Neuronal stem cell (in vitro differentiated cells): ENCODE results near the gene CYGB.
A peak's percentile ranks its signal among the peaks of the same experiment; 100 is the strongest.

ENCODE experiments used
- DNase-seq: peaks from one replicate; pipeline ENCODE4 v3.0.0-alpha.2; 2013; ENCODE audit warnings: low spot score
- H2AFZ ChIP-seq: one replicate; pipeline ENCODE4 v1.6.1; 2013; ENCODE audit warnings: mild to moderate bottlenecking, low read length, inconsistent platforms
- H2AK5ac ChIP-seq: 2 replicates; pipeline ENCODE4 v1.6.1; 2013; ENCODE audit warnings: low read depth, mild to moderate bottlenecking, inconsistent platforms, low read length, moderate library complexity, mixed read lengths
- H2BK120ac ChIP-seq: 2 replicates; pipeline ENCODE4 v1.6.1; 2013; ENCODE audit warnings: low read depth, mild to moderate bottlenecking, inconsistent platforms, low read length, moderate library complexity, mixed read lengths
- H2BK12ac ChIP-seq: one replicate; pipeline ENCODE4 v1.6.1; 2013; ENCODE audit warnings: low read length, inconsistent platforms
- H2BK15ac ChIP-seq: 2 replicates; pipeline ENCODE4 v1.6.1; 2013; ENCODE audit warnings: mild to moderate bottlenecking, low read length, inconsistent platforms, mixed read lengths
- H2BK5ac ChIP-seq: one replicate; pipeline ENCODE4 v1.6.1; 2013; ENCODE audit warnings: inconsistent platforms, mild to moderate bottlenecking, low read length, moderate library complexity
- H3K14ac ChIP-seq: one replicate; pipeline ENCODE4 v1.6.1; 2013; ENCODE audit warnings: low read length, inconsistent platforms
- H3K18ac ChIP-seq: 2 replicates; pipeline ENCODE4 v1.6.1; 2013; ENCODE audit warnings: low read length, inconsistent platforms
- H3K23ac ChIP-seq: 2 replicates; pipeline ENCODE4 v1.6.1; 2013; ENCODE audit warnings: low read depth, mild to moderate bottlenecking, mixed read lengths, low read length, inconsistent platforms; ENCODE audit not compliant: poor library complexity
- H3K27ac ChIP-seq: replicated peaks from 3 replicates; pipeline ENCODE4 v1.5.1; 2013; ENCODE audit warnings: low read length, inconsistent platforms
- H3K27me3 ChIP-seq, 3 experiments: 2 replicates each; pipeline ENCODE4 v1.6.1; 2013; ENCODE audit warnings: low read length in 3 of 3, mild to moderate bottlenecking in 2 of 3, inconsistent platforms in 1 of 3, low read depth in 1 of 3, mixed read lengths in 1 of 3, moderate library complexity in 1 of 3; ENCODE audit not compliant: control insufficient read depth in 3 of 3, insufficient read depth in 3 of 3
- H3K36me3 ChIP-seq, 2 donors: replicated peaks in 1 of 2; 2 replicates each; pipeline ENCODE4 v1.6.1; 2013; ENCODE audit warnings: low read length in 2 of 2; ENCODE audit not compliant: control insufficient read depth in 2 of 2, insufficient read depth in 2 of 2
- H3K4ac ChIP-seq: 2 replicates; pipeline ENCODE4 v1.6.1; 2013; ENCODE audit warnings: inconsistent platforms, mild to moderate bottlenecking, low read length, moderate library complexity
- H3K4me1 ChIP-seq, 2 donors: 1 replicate in 1 of 2; 2 replicates in 1 of 2; pipeline ENCODE4 v1.6.1; 2013; ENCODE audit warnings: low read length in 2 of 2, low read depth in 1 of 2; ENCODE audit not compliant: control insufficient read depth in 2 of 2, insufficient read depth in 1 of 2
- H3K4me2 ChIP-seq: one replicate; pipeline ENCODE4 v1.6.1; 2013; ENCODE audit warnings: mild to moderate bottlenecking, low read length, inconsistent platforms; ENCODE audit not compliant: insufficient read depth, poor library complexity, severe bottlenecking
- H3K4me3 ChIP-seq, 2 donors: 2 replicates each; pipeline ENCODE4 v1.5.1; 2013; ENCODE audit warnings: low read length in 2 of 2, mild to moderate bottlenecking in 2 of 2, inconsistent platforms in 1 of 2, moderate library complexity in 1 of 2
- H3K79me1 ChIP-seq: one replicate; pipeline ENCODE4 v1.6.1; 2013; ENCODE audit warnings: low read depth, mild to moderate bottlenecking, inconsistent platforms, low read length, moderate library complexity
- H3K9ac ChIP-seq: one replicate; pipeline ENCODE4 v1.6.1; 2013; ENCODE audit warnings: mild to moderate bottlenecking, low read depth, low read length, inconsistent platforms; ENCODE audit not compliant: poor library complexity
- H3K9me3 ChIP-seq, 2 donors: replicated peaks in 1 of 2; 2 replicates each; pipeline versions ENCODE3 to v1.6.1; 2013; ENCODE audit warnings: low read length in 2 of 2, mild to moderate bottlenecking in 2 of 2, inconsistent platforms in 1 of 2, low read depth in 1 of 2, mixed read lengths in 1 of 2, moderate library complexity in 1 of 2; ENCODE audit not compliant: control insufficient read depth in 2 of 2, insufficient read depth in 1 of 2
- H4K8ac ChIP-seq: one replicate; pipeline ENCODE4 v1.6.1; 2013; ENCODE audit warnings: low read depth, mild to moderate bottlenecking, inconsistent platforms, low read length, moderate library complexity
- H4K91ac ChIP-seq: one replicate; pipeline ENCODE4 v1.6.1; 2013; ENCODE audit warnings: low read length, low read depth, mild to moderate bottlenecking, inconsistent platforms; ENCODE audit not compliant: poor library complexity
- WGBS, 2 donors: extraction: QIAGEN DNeasy Blood & Tissue Kit; methylation state at CpG; one replicate each; pipeline ENCODE4 v1.1.7; 2013; ENCODE audit warnings: missing lambda C conversion rate in 2 of 2, mixed read lengths in 1 of 2; ENCODE audit not compliant: insufficient read length in 2 of 2, insufficient replicate concordance in 1 of 2; ENCODE audit errors: extremely low coverage in 2 of 2; 5-methylcytosine and 5-hydroxymethylcytosine counted together

The CYGB gene

DNA sequence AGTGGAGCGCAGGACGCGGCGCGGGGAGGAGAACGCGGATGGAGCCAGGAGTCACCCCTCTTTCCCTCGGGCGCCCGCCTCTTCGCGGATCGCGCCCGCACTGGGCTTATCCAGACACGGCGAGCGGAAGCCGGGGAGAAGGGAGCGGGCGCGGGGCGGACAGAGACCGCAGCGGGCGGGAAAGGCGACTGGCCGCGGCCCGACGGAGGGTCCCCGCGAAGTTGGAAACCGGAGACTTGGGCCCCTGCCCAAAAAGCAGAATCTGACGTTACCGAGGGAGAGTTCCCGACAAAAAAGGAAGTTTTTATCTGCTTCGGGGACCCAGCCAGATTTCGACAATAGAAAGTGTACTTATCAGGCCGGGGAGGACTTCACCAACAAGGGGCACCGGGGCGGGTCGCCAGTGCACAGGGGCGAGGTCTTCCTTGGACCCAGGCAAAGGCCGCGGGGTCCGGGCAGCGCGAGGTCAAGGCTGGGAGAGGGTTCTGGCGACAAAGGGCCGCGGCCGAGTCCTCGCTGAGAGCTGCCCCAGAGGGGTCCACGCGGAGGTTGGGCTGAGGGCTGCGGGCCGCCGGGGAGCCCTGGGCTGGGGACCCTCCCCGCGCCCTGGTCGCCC, 47.6 kb upstream of the CYGB start:
- no peak overlapping the region for H3K27ac ChIP-seq
- WGBS, 2 donors, result no CpG with 5 or more reads among the region's 62 CpGs

DNA sequence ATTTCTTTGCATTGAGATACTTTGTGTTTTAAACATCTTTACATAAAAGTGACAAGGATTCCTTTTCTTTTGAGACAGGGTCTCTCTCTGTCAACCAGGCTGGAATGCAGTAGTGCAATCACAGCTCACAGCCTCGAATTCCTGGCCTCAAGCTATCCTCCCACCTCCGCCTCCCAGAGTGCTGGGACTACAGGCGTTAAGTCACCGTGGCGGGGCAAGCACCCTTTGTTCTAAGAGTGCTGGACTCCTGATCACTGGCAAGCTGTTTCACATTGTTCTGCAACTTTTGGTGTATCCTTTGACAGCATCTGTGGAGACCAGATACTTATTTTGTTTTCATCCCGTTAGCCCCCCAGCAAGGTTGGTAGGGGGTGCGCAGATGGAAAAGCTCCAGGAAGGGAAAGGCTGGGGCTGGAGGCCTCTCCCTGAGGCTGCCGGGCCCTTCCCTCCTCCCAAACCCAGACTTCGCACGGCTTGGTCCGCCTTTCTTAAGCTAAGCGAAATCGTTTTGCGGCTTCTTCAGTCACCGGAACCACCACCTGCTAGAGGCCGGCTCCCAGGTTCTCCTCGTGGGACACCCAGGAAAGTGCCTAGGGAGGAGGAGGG, 47.0 kb upstream of the CYGB start:
- Histone ChIP-seq H2BK120ac (no peak overlapping the region), H3K27ac (no peak overlapping the region), H2BK5ac (no peak overlapping the region), H3K36me3 (no peaks in the 10 kb centered on the region), H2BK15ac (no peak overlapping the region), H3K4me2 (peak overlapping the region; percentile 73), H4K8ac (no peak overlapping the region), H2BK12ac (no peak overlapping the region), H3K79me1 (no peaks in the 10 kb centered on the region), H2AFZ (peak overlapping the region; percentile 90), H3K4me1 (peaks cover 15 to 22% of the 10 kb centered on the region in 2 donors), H3K9me3 (peaks cover 0 to 3% of the 10 kb centered on the region in 2 donors), H3K4me3 (peak overlapping the region; percentile 3 to 75), H2AK5ac (no peak overlapping the region), H3K14ac (no peak overlapping the region), H3K9ac (no peak overlapping the region), H4K91ac (no peak overlapping the region), H3K18ac (peak overlapping the region; percentile 6), H3K23ac (no peak overlapping the region), H3K4ac (no peak overlapping the region), H3K27me3 (peaks cover 8 to 80% (median 38%) of the 10 kb centered on the region in 3 experiments)
- WGBS, 2 donors, result no CpG with 5 or more reads among the region's 17 CpGs
- peak; percentile 24 for DNase-seq

More for the DNA sequence above, 47.6 kb upstream of the CYGB start:
- H3K4me3 ChIP-seq, result peak overlapping the region; percentile 9 to 75
- peaks cover 8 to 80% (median 38%) of the 10 kb centered on the region in 3 experiments for H3K27me3 ChIP-seq
- peak overlapping the region; percentile 47 for H2BK5ac ChIP-seq
- H3K9ac ChIP-seq, result peak overlapping the region; percentile 63
- no peak overlapping the region for H3K4ac ChIP-seq
- peaks cover 15 to 22% of the 10 kb centered on the region in 2 donors for H3K4me1 ChIP-seq
- no peak overlapping the region for H2AK5ac ChIP-seq
- no peaks in the 10 kb centered on the region for H3K79me1 ChIP-seq
- no peaks in the 10 kb centered on the region for H3K36me3 ChIP-seq
- DNase-seq, result peak; percentile 36
- H4K91ac ChIP-seq, result no peak overlapping the region
- no peak overlapping the region for H2BK12ac ChIP-seq
- H3K14ac ChIP-seq, result no peak overlapping the region
- H2AFZ ChIP-seq, result peak overlapping the region; percentile 90
- peak overlapping the region; percentile 73 for H3K4me2 ChIP-seq
- peaks cover 0 to 3% of the 10 kb centered on the region in 2 donors for H3K9me3 ChIP-seq
- H3K23ac ChIP-seq, result peak overlapping the region; percentile 75
- H2BK15ac ChIP-seq, result peak overlapping the region; percentile 51
- no peak overlapping the region for H4K8ac ChIP-seq
- H3K18ac ChIP-seq, result peak overlapping the region; percentile 79
- no peak overlapping the region for H2BK120ac ChIP-seq

DNA sequence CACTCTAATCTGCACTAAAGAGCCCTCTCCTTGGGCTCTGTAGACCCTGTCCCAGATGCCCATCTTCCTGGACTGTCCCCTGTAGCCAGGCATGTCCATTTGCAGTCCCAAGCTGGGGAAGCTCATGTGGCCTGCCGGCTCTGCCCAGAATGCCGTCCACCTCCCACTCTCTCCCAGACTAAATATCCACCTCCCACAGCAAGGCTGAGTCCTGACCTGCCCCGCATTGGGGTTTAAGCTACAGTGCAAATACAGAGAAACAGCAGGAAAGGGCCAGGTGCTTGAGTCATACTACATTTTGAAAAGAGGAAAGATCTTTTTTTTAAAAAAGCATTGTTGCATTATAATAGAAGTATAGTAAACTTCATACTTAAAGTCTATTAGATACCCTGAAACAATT, 45.2 kb upstream of the CYGB start:
- H3K14ac ChIP-seq, result no peak overlapping the region

DNA sequence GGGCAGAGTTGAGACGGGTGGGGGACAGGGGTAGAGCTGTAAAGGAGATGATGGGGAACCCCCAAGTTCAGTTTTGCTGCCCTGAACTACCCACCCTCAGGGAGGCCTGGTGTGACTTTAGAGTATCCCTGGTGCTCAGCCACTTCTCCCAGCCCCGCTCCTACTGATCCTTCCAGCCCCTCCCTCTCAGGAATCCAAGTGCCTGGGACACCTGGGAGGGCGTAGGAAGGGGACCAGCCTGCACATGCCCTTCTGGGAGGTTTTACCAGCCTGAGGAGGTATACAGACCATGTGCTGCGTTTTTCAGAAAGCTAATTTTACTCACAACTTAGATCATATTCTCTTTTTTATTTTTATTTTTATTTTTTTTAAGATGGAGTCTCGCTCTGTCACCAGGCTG, 44.0 kb upstream of the CYGB start:
- no peak overlapping the region for H2BK120ac ChIP-seq
- no peaks in the 10 kb centered on the region for H3K9me3 ChIP-seq
- no peak overlapping the region for H3K14ac ChIP-seq
- no peak overlapping the region for H3K23ac ChIP-seq
- H3K27ac ChIP-seq, result no peak overlapping the region
- H2AFZ ChIP-seq, result no peak overlapping the region
- H3K4ac ChIP-seq, result no peak overlapping the region
- no peak overlapping the region for H3K4me3 ChIP-seq
- no peak overlapping the region for H3K9ac ChIP-seq
- peaks cover 11 to 13% of the 10 kb centered on the region in 2 donors for H3K4me1 ChIP-seq
- H3K4me2 ChIP-seq, result peak overlapping the region; percentile 21
- no peak overlapping the region for H4K8ac ChIP-seq
- peak overlapping the region; percentile 58 for H2AK5ac ChIP-seq
- H4K91ac ChIP-seq, result no peak overlapping the region
- DNase-seq, result no peak
- H2BK15ac ChIP-seq, result peak overlapping the region; percentile 76
- peaks cover 8 to 54% (median 31%) of the 10 kb centered on the region in 3 experiments for H3K27me3 ChIP-seq
- WGBS, 2 donors, result no CpG with 5 or more reads among the region's 5 CpGs
- H3K79me1 ChIP-seq, result no peaks in the 10 kb centered on the region
- peak overlapping the region; percentile 19 for H3K18ac ChIP-seq
- no peak overlapping the region for H2BK5ac ChIP-seq
- H3K36me3 ChIP-seq, result no peaks in the 10 kb centered on the region
- H2BK12ac ChIP-seq, result no peak overlapping the region

More for the DNA sequence above, 45.2 kb upstream of the CYGB start:
- peaks cover 16 to 17% of the 10 kb centered on the region in 2 donors for H3K4me1 ChIP-seq
- H3K4me3 ChIP-seq, result no peak overlapping the region
- H3K27me3 ChIP-seq, result peaks cover 8 to 65% (median 40%) of the 10 kb centered on the region in 3 experiments
- H3K18ac ChIP-seq, result no peak overlapping the region
- no peak overlapping the region for H2BK120ac ChIP-seq
- no peaks in the 10 kb centered on the region for H3K79me1 ChIP-seq
- no peak overlapping the region for H3K9ac ChIP-seq
- no peak overlapping the region for H3K4ac ChIP-seq
- no peak overlapping the region for H2AK5ac ChIP-seq
- H3K9me3 ChIP-seq, result peaks cover 0 to 3% of the 10 kb centered on the region in 2 donors
- no peak overlapping the region for H4K8ac ChIP-seq
- no peak overlapping the region for H2BK12ac ChIP-seq
- H2BK5ac ChIP-seq, result no peak overlapping the region
- no CpG with 5 or more reads among the region's 3 CpGs for WGBS, 2 donors
- H3K23ac ChIP-seq, result no peak overlapping the region
- H3K4me2 ChIP-seq, result no peak overlapping the region
- no peak overlapping the region for H3K27ac ChIP-seq
- no peak overlapping the region for H4K91ac ChIP-seq
- no peak for DNase-seq
- H3K36me3 ChIP-seq, result no peaks in the 10 kb centered on the region
- no peak overlapping the region for H2BK15ac ChIP-seq
- H2AFZ ChIP-seq, result no peak overlapping the region
